ENCODE data around the gene AGAP3.

AGAP3 gene

GRCh38 chr7:151121380-151122170, 35.3 kb downstream of the AGAP3 start:
- Histone ChIP-seq H3K79me2 (ENCODE audit: low read length) (no peaks in the 10 kb centered on the region), H3K4me3 (ENCODE audit: low read length) (no peak overlapping the region), H2AFZ (ENCODE audit: low read depth, low read length) (no peak overlapping the region), H3K4me2 (ENCODE audit: low read length) (no peak overlapping the region), H3K9ac (ENCODE audit: low read length) (no peak overlapping the region), H3K36me3 (replicated peaks; ENCODE audit: low read depth, low read length) (no peaks in the 10 kb centered on the region), H3K4me1 (ENCODE audit: low read length) (no peaks in the 10 kb centered on the region), H3K9me3 (ENCODE audit: insufficient read depth, low read length) (no peaks in the 10 kb centered on the region), H4K20me1 (ENCODE audit: insufficient read depth, low read length) (peaks cover 13% of the 10 kb centered on the region), H3K27me3 (ENCODE audit: low read depth, low read length) (no peaks in the 10 kb centered on the region), H3K27ac (ENCODE audit: low read length) (no peak overlapping the region)
- TF ChIP-seq, protein P1, sequence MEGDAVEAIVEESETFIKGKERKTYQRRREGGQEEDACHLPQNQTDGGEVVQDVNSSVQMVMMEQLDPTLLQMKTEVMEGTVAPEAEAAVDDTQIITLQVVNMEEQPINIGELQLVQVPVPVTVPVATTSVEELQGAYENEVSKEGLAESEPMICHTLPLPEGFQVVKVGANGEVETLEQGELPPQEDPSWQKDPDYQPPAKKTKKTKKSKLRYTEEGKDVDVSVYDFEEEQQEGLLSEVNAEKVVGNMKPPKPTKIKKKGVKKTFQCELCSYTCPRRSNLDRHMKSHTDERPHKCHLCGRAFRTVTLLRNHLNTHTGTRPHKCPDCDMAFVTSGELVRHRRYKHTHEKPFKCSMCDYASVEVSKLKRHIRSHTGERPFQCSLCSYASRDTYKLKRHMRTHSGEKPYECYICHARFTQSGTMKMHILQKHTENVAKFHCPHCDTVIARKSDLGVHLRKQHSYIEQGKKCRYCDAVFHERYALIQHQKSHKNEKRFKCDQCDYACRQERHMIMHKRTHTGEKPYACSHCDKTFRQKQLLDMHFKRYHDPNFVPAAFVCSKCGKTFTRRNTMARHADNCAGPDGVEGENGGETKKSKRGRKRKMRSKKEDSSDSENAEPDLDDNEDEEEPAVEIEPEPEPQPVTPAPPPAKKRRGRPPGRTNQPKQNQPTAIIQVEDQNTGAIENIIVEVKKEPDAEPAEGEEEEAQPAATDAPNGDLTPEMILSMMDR (IDR thresholded peaks at IDR 0.05; ENCODE audit: low read depth, low read length) = no peak
- TF ChIP-seq EZH2phosphoT487 (IDR thresholded peaks at IDR 0.05; ENCODE audit: low read depth) = no peak

DNA sequence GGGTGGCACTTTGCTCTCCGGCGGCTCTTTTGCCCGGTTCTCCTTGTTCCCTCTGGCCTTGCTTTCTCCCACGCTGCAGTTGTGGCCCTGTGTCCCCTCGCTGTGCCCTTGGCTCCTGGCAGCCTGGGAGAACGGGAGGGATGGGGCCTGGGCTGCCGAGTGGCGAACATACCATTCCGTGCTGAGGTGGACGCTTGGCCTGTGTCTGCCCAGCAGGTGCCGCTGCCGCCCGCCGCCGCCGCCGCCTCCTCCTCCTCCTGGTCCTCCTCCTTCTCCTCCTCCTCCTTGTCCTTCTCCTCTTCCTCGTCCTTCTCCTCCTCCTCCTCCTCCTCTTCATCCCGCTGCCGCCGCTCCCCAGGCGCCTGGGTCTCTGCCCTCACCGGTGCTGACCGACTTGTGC, 36.0 kb downstream of the AGAP3 start:
- Histone ChIP-seq H3K4me3 (ENCODE audit: low read length) (no peak overlapping the region), H3K4me2 (ENCODE audit: low read length) (no peak overlapping the region), H3K79me2 (ENCODE audit: low read length) (no peaks in the 10 kb centered on the region), H3K36me3 (replicated peaks; ENCODE audit: low read depth, low read length) (no peaks in the 10 kb centered on the region), H3K9ac (ENCODE audit: low read length) (no peak overlapping the region), H3K9me3 (ENCODE audit: insufficient read depth, low read length) (no peaks in the 10 kb centered on the region), H3K27me3 (ENCODE audit: low read depth, low read length) (no peaks in the 10 kb centered on the region), H4K20me1 (ENCODE audit: insufficient read depth, low read length) (peaks cover 8% of the 10 kb centered on the region), H3K27ac (ENCODE audit: low read length) (no peak overlapping the region), H3K4me1 (ENCODE audit: low read length) (no peaks in the 10 kb centered on the region), H2AFZ (ENCODE audit: low read depth, low read length) (no peak overlapping the region)
- TF ChIP-seq EZH2phosphoT487 (IDR thresholded peaks at IDR 0.05; ENCODE audit: low read depth) = no peak
- TF ChIP-seq, protein P1 (IDR thresholded peaks at IDR 0.05; ENCODE audit: low read depth, low read length) = no peak

- H3K4me3 ChIP-seq (ENCODE audit: low read length) = no peak overlapping the region
- no peak overlapping the region for H2AFZ ChIP-seq (ENCODE audit: low read depth, low read length)
- H3K4me1 ChIP-seq (ENCODE audit: low read length) = no peaks in the 10 kb centered on the region
- H3K27ac ChIP-seq (ENCODE audit: low read length) = no peak overlapping the region
- peaks cover 11% of the 10 kb centered on the region for H4K20me1 ChIP-seq (ENCODE audit: insufficient read depth, low read length)
- no peak for TF ChIP-seq EZH2phosphoT487 (IDR thresholded peaks at IDR 0.05; ENCODE audit: low read depth)
- TF ChIP-seq, protein P1 (IDR thresholded peaks at IDR 0.05; ENCODE audit: low read depth, low read length) = no peak
- no peaks in the 10 kb centered on the region for H3K9me3 ChIP-seq (ENCODE audit: insufficient read depth, low read length)
- H3K4me2 ChIP-seq (ENCODE audit: low read length) = no peak overlapping the region
- H3K79me2 ChIP-seq (ENCODE audit: low read length) = no peaks in the 10 kb centered on the region
- no peak overlapping the region for H3K9ac ChIP-seq (ENCODE audit: low read length)
- no peaks in the 10 kb centered on the region for H3K27me3 ChIP-seq (ENCODE audit: low read depth, low read length)
- no peaks in the 10 kb centered on the region for H3K36me3 ChIP-seq (replicated peaks; ENCODE audit: low read depth, low read length)
Measured at GRCh38 chr7:151122796-151123157, 36.5 kb downstream of the AGAP3 start.

GRCh38 chr7:151123158-151123821, 37.0 kb downstream of the AGAP3 start:
- H3K27me3 ChIP-seq (ENCODE audit: low read depth, low read length) = no peaks in the 10 kb centered on the region
- no peak overlapping the region for H3K9ac ChIP-seq (ENCODE audit: low read length)
- H3K4me3 ChIP-seq (ENCODE audit: low read length) = no peak overlapping the region
- H4K20me1 ChIP-seq (ENCODE audit: insufficient read depth, low read length) = peaks cover 11% of the 10 kb centered on the region
- H3K4me1 ChIP-seq (ENCODE audit: low read length) = no peaks in the 10 kb centered on the region
- no peaks in the 10 kb centered on the region for H3K79me2 ChIP-seq (ENCODE audit: low read length)
- TF ChIP-seq EZH2phosphoT487 (IDR thresholded peaks at IDR 0.05; ENCODE audit: low read depth) = no peak
- TF ChIP-seq, protein P1 (IDR thresholded peaks at IDR 0.05; ENCODE audit: low read depth, low read length) = no peak
- H3K36me3 ChIP-seq (replicated peaks; ENCODE audit: low read depth, low read length) = no peaks in the 10 kb centered on the region
- H2AFZ ChIP-seq (ENCODE audit: low read depth, low read length) = no peak overlapping the region
- no peaks in the 10 kb centered on the region for H3K9me3 ChIP-seq (ENCODE audit: insufficient read depth, low read length)
- H3K4me2 ChIP-seq (ENCODE audit: low read length) = no peak overlapping the region
- H3K27ac ChIP-seq (ENCODE audit: low read length) = no peak overlapping the region

All from OCI-LY3 (cell line).